Calu3 (cell line): Measurements from ENCODE around the gene FBXO38. TPM values are rescaled to one million over a fixed set of nuclear protein-coding genes. Genes with fewer than 3 reads are reported as not detected.

Experiments
- BruUV-seq: library from RNA; stranded (reverse); fragments of 400-500 nt; replicated peaks from 2 replicates; lab custom pipeline; 2021; lab: Mats Ljungman, UMichigan
- CTCF ChIA-PET: fragments of 300-600 bp; sonication (Branson Sonifier 250); formaldehyde crosslinking; loops from one replicate; lab custom pipeline; 2022; ENCODE audit warnings: antibody characterized with exemption; lab: Charles Lee
- DNase-seq: peaks from one replicate; pipeline ENCODE4 v3.0.0; 2022
- H3K27ac Mint-ChIP-seq: one replicate; pipeline ENCODE4 v1.8.0; 2022; ENCODE audit warnings: mixed read lengths; ENCODE audit not compliant: unreplicated experiment
- H3K27me3 Mint-ChIP-seq: one replicate; pipeline ENCODE4 v1.8.0; 2022; ENCODE audit warnings: mixed read lengths; ENCODE audit not compliant: unreplicated experiment
- H3K36me3 Mint-ChIP-seq: one replicate; pipeline ENCODE4 v1.8.0; 2022; ENCODE audit warnings: mild to moderate bottlenecking, moderate library complexity, mixed read lengths; ENCODE audit not compliant: insufficient read depth, unreplicated experiment
- H3K4me1 Mint-ChIP-seq: one replicate; pipeline ENCODE4 v1.8.0; 2022; ENCODE audit warnings: mild to moderate bottlenecking, low read depth, mixed read lengths; ENCODE audit not compliant: unreplicated experiment
- H3K4me3 Mint-ChIP-seq: one replicate; pipeline ENCODE4 v1.8.0; 2022; ENCODE audit warnings: mild to moderate bottlenecking, low read depth, moderate library complexity, mixed read lengths; ENCODE audit not compliant: unreplicated experiment
- H3K9me3 Mint-ChIP-seq: one replicate; pipeline ENCODE4 v1.8.0; 2022; ENCODE audit warnings: low read depth, mixed read lengths; ENCODE audit not compliant: unreplicated experiment
- intact Hi-C: fragments of 100-400 bp; cut with micrococcal nuclease; formaldehyde crosslinking; loops from one replicate; pipeline ENCODE4 v1.10.0; 2022; ENCODE audit not compliant: unreplicated experiment
- total RNA-seq: library from RNA; stranded (reverse); gene quantifications from 2 replicates; pipeline ENCODE4 v1.2.3, GENCODE V29; 2022
- TF ChIP-seq, protein P1 (sequence below): fragments of 200-600 bp; IDR thresholded peaks from one replicate; pipeline ENCODE4 v1.8.0; 2022; ENCODE audit warnings: antibody characterized with exemption; ENCODE audit not compliant: unreplicated experiment

FBXO38 gene
- total RNA-seq, 1 experiment from 2014 or later = 59.2 TPM

DNA sequence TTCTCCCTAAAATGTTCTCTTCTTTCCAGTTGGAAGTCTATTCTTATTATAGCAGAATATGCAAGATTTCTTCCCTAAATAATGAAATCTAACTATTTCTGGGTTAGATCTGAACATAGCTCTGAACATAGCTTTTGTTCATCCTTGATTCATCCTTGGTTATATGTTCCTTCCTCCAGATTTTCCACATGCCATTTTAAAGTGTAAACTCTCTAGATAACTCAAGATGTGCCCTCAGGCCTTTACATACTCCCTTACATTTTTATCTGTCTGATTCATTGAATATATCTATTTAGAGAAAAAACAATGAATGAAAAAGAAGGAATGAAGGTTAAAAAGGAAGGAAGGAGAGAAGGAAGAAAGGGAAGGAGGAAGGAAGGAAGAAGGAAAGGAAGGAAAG lies 100.9 kb downstream of the FBXO38 start:
- Mint-ChIP-seq H3K4me1 (no peaks in the 10 kb centered on the region), H3K9me3 (peaks cover 4% of the 10 kb centered on the region), H3K36me3 (no peaks in the 10 kb centered on the region), H3K4me3 (no peak overlapping the region), H3K27me3 (peaks cover 75% of the 10 kb centered on the region), H3K27ac (no peak overlapping the region)
- TF ChIP-seq, protein P1, sequence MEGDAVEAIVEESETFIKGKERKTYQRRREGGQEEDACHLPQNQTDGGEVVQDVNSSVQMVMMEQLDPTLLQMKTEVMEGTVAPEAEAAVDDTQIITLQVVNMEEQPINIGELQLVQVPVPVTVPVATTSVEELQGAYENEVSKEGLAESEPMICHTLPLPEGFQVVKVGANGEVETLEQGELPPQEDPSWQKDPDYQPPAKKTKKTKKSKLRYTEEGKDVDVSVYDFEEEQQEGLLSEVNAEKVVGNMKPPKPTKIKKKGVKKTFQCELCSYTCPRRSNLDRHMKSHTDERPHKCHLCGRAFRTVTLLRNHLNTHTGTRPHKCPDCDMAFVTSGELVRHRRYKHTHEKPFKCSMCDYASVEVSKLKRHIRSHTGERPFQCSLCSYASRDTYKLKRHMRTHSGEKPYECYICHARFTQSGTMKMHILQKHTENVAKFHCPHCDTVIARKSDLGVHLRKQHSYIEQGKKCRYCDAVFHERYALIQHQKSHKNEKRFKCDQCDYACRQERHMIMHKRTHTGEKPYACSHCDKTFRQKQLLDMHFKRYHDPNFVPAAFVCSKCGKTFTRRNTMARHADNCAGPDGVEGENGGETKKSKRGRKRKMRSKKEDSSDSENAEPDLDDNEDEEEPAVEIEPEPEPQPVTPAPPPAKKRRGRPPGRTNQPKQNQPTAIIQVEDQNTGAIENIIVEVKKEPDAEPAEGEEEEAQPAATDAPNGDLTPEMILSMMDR = no peak
- no TSS peak for BruUV-seq
- intact Hi-C loops = no loop called here
- CTCF ChIA-PET = no interaction called here
- no peak for DNase-seq

DNA sequence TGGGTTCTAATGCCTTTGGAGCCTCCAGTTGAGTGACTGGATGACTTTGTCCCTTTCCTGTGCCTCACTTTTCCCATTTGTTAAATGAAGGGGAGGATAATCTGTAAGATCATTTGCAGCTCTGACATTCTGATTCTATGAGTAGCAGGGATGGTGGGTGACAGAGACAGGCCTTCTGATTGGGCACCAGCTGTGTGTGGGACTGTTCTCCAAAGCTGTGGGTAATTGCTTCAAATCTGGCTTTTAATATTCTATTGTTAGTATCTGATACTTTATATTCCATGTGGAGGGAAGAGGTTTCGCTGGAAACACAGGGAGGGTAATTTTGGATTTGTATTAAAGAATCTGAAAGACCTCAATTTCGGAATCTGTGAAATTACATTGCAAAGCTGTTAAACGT lies 102.7 kb downstream of the FBXO38 start:
- H3K4me3 Mint-ChIP-seq = no peak overlapping the region
- TF ChIP-seq, protein P1 = no peak
- H3K27me3 Mint-ChIP-seq = peaks cover 93% of the 10 kb centered on the region
- CTCF ChIA-PET = interaction anchor here (0.7 kb wide), 1 partner anchor 214 kb away, joined by 3 read pairs; no protein-coding TSS in a partner anchor
- BruUV-seq = no TSS peak
- H3K36me3 Mint-ChIP-seq = no peaks in the 10 kb centered on the region
- intact Hi-C loops = no loop called here
- DNase-seq = no peak
- H3K27ac Mint-ChIP-seq = no peak overlapping the region
- peaks cover 4% of the 10 kb centered on the region for H3K9me3 Mint-ChIP-seq
- no peaks in the 10 kb centered on the region for H3K4me1 Mint-ChIP-seq

DNA sequence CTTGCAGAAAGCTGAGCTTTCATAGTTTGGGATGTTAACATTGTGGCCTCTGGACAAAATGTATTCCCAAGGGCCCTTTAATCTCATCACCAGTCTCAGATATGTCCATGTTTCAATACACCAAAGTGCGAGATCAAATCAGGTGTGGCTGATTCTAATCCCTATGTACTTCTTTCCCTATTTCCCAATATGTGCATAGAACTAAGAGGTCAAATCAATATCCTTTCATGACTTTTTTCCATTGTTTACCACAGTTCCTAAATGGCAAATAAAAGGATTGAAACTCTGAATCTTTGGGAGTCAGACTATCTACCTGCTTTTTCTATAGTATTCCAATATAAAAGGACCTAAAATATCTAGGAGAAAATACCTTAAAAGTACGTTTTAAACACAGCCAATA lies 105.0 kb downstream of the FBXO38 start:
- H3K36me3 Mint-ChIP-seq = no peaks in the 10 kb centered on the region
- H3K27me3 Mint-ChIP-seq = peaks cover 84% of the 10 kb centered on the region
- H3K4me1 Mint-ChIP-seq = no peaks in the 10 kb centered on the region
- TF ChIP-seq, protein P1 = no peak
- intact Hi-C loops = no loop called here
- H3K27ac Mint-ChIP-seq = no peak overlapping the region
- no peak for DNase-seq
- no TSS peak for BruUV-seq
- H3K4me3 Mint-ChIP-seq = no peak overlapping the region
- no peaks in the 10 kb centered on the region for H3K9me3 Mint-ChIP-seq
- CTCF ChIA-PET = no interaction called here

DNA sequence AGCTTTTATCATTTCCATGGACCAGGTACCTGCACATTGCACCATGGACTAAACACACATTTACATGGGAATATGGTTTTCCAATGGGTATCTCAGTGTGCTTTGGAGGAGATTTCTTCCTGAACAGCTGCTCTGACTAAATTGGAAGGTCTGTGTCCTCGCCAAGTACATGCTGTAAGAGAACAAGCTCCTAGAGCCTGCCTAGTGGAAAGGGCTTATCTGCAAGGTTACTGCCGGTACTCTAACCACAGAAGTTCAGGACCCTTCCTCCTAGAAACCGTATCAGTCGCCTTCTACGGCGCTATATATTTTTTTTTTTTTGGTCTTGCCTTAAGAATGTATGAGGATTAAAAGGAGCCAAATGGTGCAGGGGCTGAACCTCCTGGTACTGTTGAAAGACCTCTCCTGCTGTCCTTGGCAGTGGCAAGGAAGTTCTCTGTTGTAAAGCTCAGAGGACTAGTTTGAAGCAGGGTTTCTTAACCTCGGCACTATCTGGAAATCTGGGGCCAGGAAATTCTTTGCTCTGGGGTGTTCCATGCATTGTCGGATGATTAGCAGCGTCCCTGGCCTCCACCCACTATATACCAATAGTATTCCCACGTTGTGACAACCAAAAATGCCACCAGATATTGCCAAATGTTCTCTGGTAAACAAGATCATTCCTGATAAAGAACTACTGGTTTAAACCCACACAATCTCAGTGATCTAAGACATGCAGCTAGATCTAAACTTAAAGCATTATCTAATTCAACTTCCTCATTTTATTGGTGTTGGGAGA lies 107.4 kb downstream of the FBXO38 start:
- CTCF ChIA-PET = interaction anchor here (1.5 kb wide), 1 partner anchor 38 kb away, joined by 4 read pairs; no protein-coding TSS in a partner anchor
- intact Hi-C loops = no loop called here
- H3K4me1 Mint-ChIP-seq = no peaks in the 10 kb centered on the region
- H3K27ac Mint-ChIP-seq = no peak overlapping the region
- DNase-seq = no peak
- H3K4me3 Mint-ChIP-seq = no peak overlapping the region
- no peaks in the 10 kb centered on the region for H3K36me3 Mint-ChIP-seq
- peaks cover 85% of the 10 kb centered on the region for H3K27me3 Mint-ChIP-seq
- TF ChIP-seq, protein P1 = no peak
- no peaks in the 10 kb centered on the region for H3K9me3 Mint-ChIP-seq
- no TSS peak for BruUV-seq
